Liver (tissue), 9 donors: ENCODE measurements around the gene PDC. TPM values are rescaled to one million over a fixed set of nuclear protein-coding genes. Genes with fewer than 3 reads are reported as not detected.

Experiments used
- DNase-seq: peaks from one replicate; pipeline ENCODE4 v3.0.0-alpha.2; 2017; ENCODE audit warnings: low spot score
- H3K27ac ChIP-seq, 2 donors: one replicate each; pipeline ENCODE4 v1.7.0; 2013; ENCODE audit warnings: inconsistent platforms in 2 of 2, low read length in 2 of 2, control low read depth in 1 of 2, low read depth in 1 of 2, mild to moderate bottlenecking in 1 of 2
- H3K27me3 ChIP-seq, 4 donors: one replicate each; pipeline versions ENCODE4 v1.6.1 to v1.7.0; 2013; ENCODE audit warnings: low read length in 3 of 4, inconsistent platforms in 1 of 4, mild to moderate bottlenecking in 1 of 4, moderate library complexity in 1 of 4; ENCODE audit not compliant: control insufficient read depth in 4 of 4, insufficient read depth in 4 of 4
- H3K36me3 ChIP-seq, 4 donors: one replicate each; pipeline versions ENCODE4 v1.6.1 to v1.7.0; 2013; ENCODE audit warnings: low read length in 3 of 4, mild to moderate bottlenecking in 3 of 4, low read depth in 1 of 4, moderate library complexity in 1 of 4; ENCODE audit not compliant: control insufficient read depth in 4 of 4, insufficient read depth in 3 of 4
- H3K4me1 ChIP-seq, 4 donors: one replicate each; pipeline versions ENCODE4 v1.6.1 to v1.7.0; 2013; ENCODE audit warnings: low read length in 3 of 4, mild to moderate bottlenecking in 3 of 4, moderate library complexity in 1 of 4; ENCODE audit not compliant: control insufficient read depth in 4 of 4, insufficient read depth in 4 of 4
- H3K4me3 ChIP-seq, 3 donors: one replicate each; pipeline versions ENCODE4 v1.6.1 to v1.7.0; 2013; ENCODE audit warnings: low read length in 3 of 3, control low read depth in 1 of 3, low read depth in 1 of 3, mild to moderate bottlenecking in 1 of 3
- H3K9ac ChIP-seq, 2 donors: one replicate each; pipeline ENCODE4 v1.7.0; 2013; ENCODE audit warnings: low read length in 2 of 2, mild to moderate bottlenecking in 2 of 2, moderate library complexity in 2 of 2, control low read depth in 1 of 2, low read depth in 1 of 2
- H3K9me3 ChIP-seq, 4 donors: one replicate each; pipeline versions ENCODE4 v1.6.1 to v1.7.0; 2013; ENCODE audit warnings: low read length in 3 of 4; ENCODE audit not compliant: control insufficient read depth in 4 of 4
- ATF3 ChIP-seq: IDR thresholded peaks from 2 replicates; pipeline ENCODE4 v1.6.1; 2016; ENCODE audit warnings: antibody characterized with exemption
- CTCF ChIP-seq: fragments of 150-350 bp; IDR thresholded peaks from 2 replicates; pipeline ENCODE4 v1.5.1; 2017; ENCODE audit warnings: improper control_type of control experiment, low read depth, low read length; ENCODE audit not compliant: missing input control
- EGR1 ChIP-seq, 2 donors: IDR thresholded peaks; 2 replicates each; pipeline ENCODE4 v1.6.1; 2016 to 2018; ENCODE audit warnings: antibody characterized with exemption in 2 of 2, low read depth in 2 of 2
- FOXA1 ChIP-seq: IDR thresholded peaks from 2 replicates; pipeline ENCODE4 v1.6.1; 2016; ENCODE audit warnings: antibody characterized with exemption
- FOXA2 ChIP-seq: IDR thresholded peaks from 2 replicates; pipeline ENCODE4 v1.6.1; 2016; ENCODE audit warnings: antibody characterized with exemption
- GABPA ChIP-seq, 2 donors: IDR thresholded peaks in 1 of 2; conservative IDR thresholded peaks in 1 of 2; 2 replicates each; pipeline ENCODE4 v1.6.1; 2016; ENCODE audit warnings: antibody characterized with exemption in 2 of 2, mild to moderate bottlenecking in 1 of 2, moderate library complexity in 1 of 2
- HNF4A ChIP-seq, 2 donors: conservative IDR thresholded peaks; 2 replicates each; pipeline ENCODE4 v1.6.1; 2016; ENCODE audit warnings: antibody characterized with exemption in 2 of 2, mild to moderate bottlenecking in 2 of 2
- HNF4G ChIP-seq: IDR thresholded peaks from 2 replicates; pipeline ENCODE4 v1.6.1; 2016; ENCODE audit warnings: antibody characterized with exemption
- JUND ChIP-seq, 2 donors: IDR thresholded peaks; 2 replicates each; pipeline ENCODE4 v1.6.1; 2016; ENCODE audit warnings: antibody characterized with exemption in 2 of 2
- MAX ChIP-seq: IDR thresholded peaks from 2 replicates; pipeline ENCODE4 v1.6.1; 2016; ENCODE audit warnings: antibody characterized with exemption
- NR2F2 ChIP-seq: IDR thresholded peaks from 2 replicates; pipeline ENCODE4 v1.6.1; 2016; ENCODE audit warnings: antibody characterized with exemption
- RAD21 ChIP-seq, 2 donors: IDR thresholded peaks; 2 replicates each; pipeline ENCODE4 v1.6.1; 2016; ENCODE audit warnings: antibody characterized with exemption in 2 of 2, mild to moderate bottlenecking in 2 of 2
- REST ChIP-seq: IDR thresholded peaks from 2 replicates; pipeline ENCODE4 v1.6.1; 2016; ENCODE audit warnings: antibody characterized with exemption, mild to moderate bottlenecking
- RXRA ChIP-seq, 2 donors: IDR thresholded peaks; 2 replicates each; pipeline ENCODE4 v1.6.1; 2017 to 2018; ENCODE audit warnings: antibody characterized with exemption in 2 of 2, mild to moderate bottlenecking in 1 of 2
- SP1 ChIP-seq: IDR thresholded peaks from 2 replicates; pipeline ENCODE4 v1.6.1; 2018; ENCODE audit warnings: antibody characterized with exemption, mild to moderate bottlenecking
- TAF1 ChIP-seq: conservative IDR thresholded peaks from 2 replicates; pipeline ENCODE4 v1.6.1; 2016; ENCODE audit warnings: antibody characterized with exemption, mild to moderate bottlenecking
- YY1 ChIP-seq: IDR thresholded peaks from 2 replicates; pipeline ENCODE4 v1.6.1; 2016; ENCODE audit warnings: antibody characterized with exemption, mild to moderate bottlenecking
- ZBTB33 ChIP-seq: IDR thresholded peaks from 2 replicates; pipeline ENCODE4 v1.6.1; 2016; ENCODE audit warnings: antibody characterized with exemption
- WGBS: extraction: QIAGEN DNeasy Blood & Tissue Kit; methylation state at CpG from one replicate; pipeline ENCODE4 v1.1.7; 2013; 5-methylcytosine and 5-hydroxymethylcytosine counted together
- polyA plus RNA-seq, 2 donors: library from polyadenylated mRNA; stranded (reverse) in 1 of 2; unstranded in 1 of 2; fragments of 200-250 nt in 1 of 2; fragments of >200 nt in 1 of 2; fragmentation: Nextera tagmentation in 1 of 2; extraction: Ambion mirVana in 1 of 2; gene quantifications; one replicate each; pipeline versions ENCODE4 v1.2.1 to v1.2.3, GENCODE V29; 2013 to 2015
- total RNA-seq, 2 donors: library from RNA; depleted of rRNA; stranded (reverse); fragments of >200 nt; gene quantifications; one replicate each; pipeline ENCODE4 v1.2.3, GENCODE V29; 2014
- donor health status: healthy.
- donor health status: healthy.
- donor health status: healthy.
- donor health status: healthy.
- donor health status: healthy.

PDC gene
- total and polyA plus RNA-seq, 4 donors: 0.22 TPM; not detected in 3

- no peak for TF ChIP-seq CTCF
- TF ChIP-seq TAF1: no peak
- TF ChIP-seq YY1: no peak
- no peak for TF ChIP-seq HNF4A (conservative IDR thresholded peaks at IDR 0.05)
Observed at GRCh38 chr1:186500804-186501203, 39.9 kb upstream of the PDC start (continued).

GRCh38 chr1:186499571-186499970 is 38.7 kb upstream of the PDC start:
- no peaks in the 10 kb centered on the region for H3K4me1 ChIP-seq
- WGBS: 83% methylated on average over 1 of the region's 1 CpG
- H3K9ac ChIP-seq: no peak overlapping the region
- no peak overlapping the region for H3K27ac ChIP-seq
- H3K36me3 ChIP-seq: peaks cover 0 to 1% (median 0%) of the 10 kb centered on the region in 4 donors
- H3K9me3 ChIP-seq: no peaks in the 10 kb centered on the region
- TF ChIP-seq GABPA (IDR thresholded peaks at IDR 0.05 in 1 of 2, conservative IDR thresholded peaks at IDR 0.05 in 1 of 2) (no peak), FOXA2 (no peak), JUND (IDR thresholded peaks at IDR 0.05) (no peak), REST (no peak), HNF4G (no peak), HNF4A (conservative IDR thresholded peaks at IDR 0.05) (no peak), RXRA (IDR thresholded peaks at IDR 0.05) (no peak), MAX (no peak), TAF1 (no peak), SP1 (no peak), EGR1 (IDR thresholded peaks at IDR 0.05; ENCODE audit: low read depth in 2 of 2) (no peak), NR2F2 (no peak), FOXA1 (no peak), ATF3 (no peak), RAD21 (IDR thresholded peaks at IDR 0.05) (no peak), YY1 (no peak), ZBTB33 (no peak), CTCF (no peak)
- DNase-seq: no peak
- no peak overlapping the region for H3K4me3 ChIP-seq
- H3K27me3 ChIP-seq: no peaks in the 10 kb centered on the region
